Skeletal muscle satellite cell (primary cell): ENCODE data around the gene TNS4.

Source experiments
- H3K27me3 ChIP-seq: 2 replicates; pipeline ENCODE4 v1.7.0; 2013; ENCODE audit warnings: low read length; ENCODE audit not compliant: control insufficient read depth, insufficient read depth
- H3K36me3 ChIP-seq: 2 replicates; pipeline ENCODE4 v1.7.0; 2013; ENCODE audit warnings: mild to moderate bottlenecking, control low read depth, low read length; ENCODE audit not compliant: insufficient read depth
- H3K4me1 ChIP-seq: 2 replicates; pipeline ENCODE4 v1.7.0; 2013; ENCODE audit warnings: low read length; ENCODE audit not compliant: control insufficient read depth, insufficient read depth
- H3K4me2 ChIP-seq: 2 replicates; pipeline ENCODE4 v1.7.0; 2013; ENCODE audit warnings: mild to moderate bottlenecking, low read length
- H3K4me3 ChIP-seq: 2 replicates; pipeline ENCODE4 v1.7.0; 2013; ENCODE audit warnings: low read length
- H3K9ac ChIP-seq: 2 replicates; pipeline ENCODE4 v1.7.0; 2013; ENCODE audit warnings: mild to moderate bottlenecking, low read depth, low read length, moderate library complexity
- H3K9me3 ChIP-seq: replicated peaks from 2 replicates; pipeline ENCODE4 v1.7.0; 2013; ENCODE audit warnings: mild to moderate bottlenecking, control low read depth, low read length

Gene TNS4

GRCh38 chr17:40447806-40448205 is 53.6 kb downstream of the TNS4 start:
- peak overlapping the region; percentile 57 for H3K9ac ChIP-seq
- H3K4me3 ChIP-seq: peak overlapping the region; percentile 60
- H3K4me1 ChIP-seq: peaks cover 65% of the 10 kb centered on the region
- peak overlapping the region; percentile 76 for H3K4me2 ChIP-seq
- no peaks in the 10 kb centered on the region for H3K9me3 ChIP-seq
- H3K27me3 ChIP-seq: no peaks in the 10 kb centered on the region
- H3K36me3 ChIP-seq: peaks cover 48% of the 10 kb centered on the region

GRCh38 chr17:40447148-40447644 is 54.2 kb downstream of the TNS4 start:
- H3K9ac ChIP-seq: peak overlapping the region; percentile 57
- peak overlapping the region; percentile 60 for H3K4me3 ChIP-seq
- H3K36me3 ChIP-seq: peaks cover 42% of the 10 kb centered on the region
- no peaks in the 10 kb centered on the region for H3K27me3 ChIP-seq
- peaks cover 64% of the 10 kb centered on the region for H3K4me1 ChIP-seq
- no peaks in the 10 kb centered on the region for H3K9me3 ChIP-seq
- peak overlapping the region; percentile 76 for H3K4me2 ChIP-seq

- no peaks in the 10 kb centered on the region for H3K9me3 ChIP-seq
- H3K27me3 ChIP-seq: no peaks in the 10 kb centered on the region
- H3K4me1 ChIP-seq: peaks cover 51% of the 10 kb centered on the region
- H3K4me2 ChIP-seq: peak overlapping the region; percentile 76
- peak overlapping the region; percentile 93 for H3K9ac ChIP-seq
- H3K4me3 ChIP-seq: peak overlapping the region; percentile 81
- H3K36me3 ChIP-seq: peaks cover 36% of the 10 kb centered on the region
These were observed 55.5 kb downstream of the TNS4 start for GRCh38 chr17:40445751-40446468.

- Histone ChIP-seq H3K4me1 (peaks cover 45% of the 10 kb centered on the region), H3K9me3 (no peaks in the 10 kb centered on the region), H3K36me3 (peaks cover 28% of the 10 kb centered on the region), H3K9ac (peak overlapping the region; percentile 93), H3K4me2 (peak overlapping the region; percentile 76), H3K4me3 (peak overlapping the region; percentile 81), H3K27me3 (no peaks in the 10 kb centered on the region)
These were observed 57.2 kb downstream of the TNS4 start for GRCh38 chr17:40443988-40444899.

- Histone ChIP-seq H3K9me3 (no peaks in the 10 kb centered on the region), H3K27me3 (no peaks in the 10 kb centered on the region), H3K4me3 (peak within 1 kb of the TSS; percentile 81), H3K36me3 (peaks cover 20% of the 10 kb centered on the region), H3K4me1 (peaks cover 36% of the 10 kb centered on the region), H3K9ac (peak within 1 kb of the TSS; percentile 93), H3K4me2 (peak within 1 kb of the TSS; percentile 76)
These were observed 58.0 kb downstream of the TNS4 start, which contains the start of gene IGFBP4 for GRCh38 chr17:40443196-40443987. Gene IGFBP4, plus strand, starts transcription at chr17:40443450. Its CDS starts 286 bp downstream, at chr17:40443736.

- Histone ChIP-seq H3K9ac (peak overlapping the region; percentile 93), H3K4me2 (peak overlapping the region; percentile 76), H3K36me3 (peaks cover 16% of the 10 kb centered on the region), H3K4me3 (peak overlapping the region; percentile 81), H3K4me1 (peaks cover 30% of the 10 kb centered on the region), H3K27me3 (no peaks in the 10 kb centered on the region), H3K9me3 (no peaks in the 10 kb centered on the region)
These were observed 58.8 kb downstream of the TNS4 start for GRCh38 chr17:40442392-40443195.

GRCh38 chr17:40440166-40440565 is 61.3 kb downstream of the TNS4 start:
- Histone ChIP-seq H3K4me3 (no peak overlapping the region), H3K4me2 (no peak overlapping the region), H3K27me3 (no peaks in the 10 kb centered on the region), H3K4me1 (peaks cover 18% of the 10 kb centered on the region), H3K9ac (no peak overlapping the region), H3K9me3 (no peaks in the 10 kb centered on the region), H3K36me3 (no peaks in the 10 kb centered on the region)

- peaks cover 16% of the 10 kb centered on the region for H3K4me1 ChIP-seq
- H3K4me3 ChIP-seq: no peak overlapping the region
- H3K9me3 ChIP-seq: no peaks in the 10 kb centered on the region
- no peak overlapping the region for H3K4me2 ChIP-seq
- no peak overlapping the region for H3K9ac ChIP-seq
- H3K27me3 ChIP-seq: no peaks in the 10 kb centered on the region
- no peaks in the 10 kb centered on the region for H3K36me3 ChIP-seq
These were observed 64.2 kb downstream of the TNS4 start for GRCh38 chr17:40437095-40437732.

GRCh38 chr17:40436636-40437035 is 64.8 kb downstream of the TNS4 start:
- Histone ChIP-seq H3K36me3 (no peaks in the 10 kb centered on the region), H3K4me1 (peaks cover 16% of the 10 kb centered on the region), H3K4me3 (no peak overlapping the region), H3K9ac (no peak overlapping the region), H3K4me2 (no peak overlapping the region), H3K9me3 (no peaks in the 10 kb centered on the region), H3K27me3 (no peaks in the 10 kb centered on the region)
